CD4-positive, alpha-beta T cell treated with Interleukin-2 at 100 ng/mL for 4 hours (primary cell): ENCODE data around the gene CTNNB1.
"Not testable (repeated sequence)": the region's sequence is repeated elsewhere in the genome, so short reads cannot be mapped to it uniquely, and the experiment has no call there.

Source experiments
- DNase-seq: peaks from one replicate; pipeline ENCODE4 v3.0.0-alpha.2; 2020; ENCODE audit warnings: low spot score

The CTNNB1 gene

GRCh38 chr3:41259449-41260062 is 60.3 kb downstream of the CTNNB1 start:
- DNase-seq: no peak

DNA sequence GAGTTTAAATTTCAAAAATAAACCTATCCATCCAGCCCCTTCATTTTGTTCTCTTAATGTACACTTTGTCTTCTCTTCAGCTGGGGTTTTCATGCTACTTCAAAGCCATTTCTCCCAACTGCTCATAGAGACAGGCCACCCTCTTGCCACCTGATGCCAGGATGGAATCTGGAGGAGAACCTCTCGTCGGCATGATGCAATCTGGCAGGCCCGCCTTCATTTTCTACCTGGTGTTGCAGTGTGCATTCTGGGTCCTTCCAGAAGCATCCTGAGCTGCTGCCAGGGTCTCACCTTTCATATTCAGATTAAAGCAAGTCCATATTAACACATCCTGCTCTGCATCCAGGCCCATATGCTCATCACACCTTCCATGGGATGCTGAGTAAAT is 60.8 kb downstream of the CTNNB1 start:
- no peak for DNase-seq

DNA sequence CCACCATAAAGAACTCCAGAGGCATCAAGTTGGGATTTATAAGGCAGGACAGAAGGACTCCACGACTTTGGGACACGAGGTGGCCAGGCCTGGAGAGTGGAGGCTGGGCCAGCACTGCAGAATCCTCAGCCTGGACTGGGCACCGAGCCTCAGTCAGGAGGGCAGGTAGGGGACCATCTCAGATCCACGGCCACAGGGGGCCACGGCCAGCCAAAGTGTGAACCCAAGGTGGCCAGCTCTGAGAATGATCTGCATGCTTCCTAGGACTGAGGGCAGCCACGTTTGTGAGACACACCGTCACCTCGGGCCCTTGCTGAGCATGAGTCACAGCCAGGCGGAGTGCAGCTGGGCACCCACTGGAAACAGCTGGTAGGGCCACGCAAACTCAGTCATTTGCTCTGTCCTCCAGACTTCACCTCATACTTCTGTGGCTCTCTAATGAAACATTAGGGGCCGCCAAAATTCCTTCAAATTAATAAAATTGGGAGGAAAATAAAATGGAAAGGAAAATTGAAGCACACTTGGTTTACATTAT is 65.8 kb downstream of the CTNNB1 start:
- no peak for DNase-seq

DNA sequence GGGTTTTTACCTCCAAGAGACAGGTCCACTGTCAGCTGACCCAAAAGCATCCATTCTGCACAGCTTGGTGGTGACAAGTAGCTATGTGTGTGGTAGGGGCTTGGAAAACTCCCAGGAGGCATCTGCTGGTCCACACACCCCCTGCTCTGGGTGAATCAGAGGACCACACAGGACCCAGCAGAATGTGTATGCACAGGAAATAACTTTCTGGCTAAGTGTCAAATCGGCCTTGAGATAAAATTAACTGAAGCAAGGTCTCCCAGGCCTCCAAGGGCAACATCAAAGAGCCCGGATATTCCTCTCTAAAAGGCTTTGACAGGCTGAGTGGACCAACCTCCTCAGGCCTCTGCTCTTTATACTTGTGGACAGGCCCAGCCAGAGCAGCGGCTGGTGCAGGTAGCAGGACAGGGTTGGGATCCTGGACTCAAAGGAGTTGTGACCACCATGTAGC is 66.5 kb downstream of the CTNNB1 start:
- DNase-seq: no peak

DNA sequence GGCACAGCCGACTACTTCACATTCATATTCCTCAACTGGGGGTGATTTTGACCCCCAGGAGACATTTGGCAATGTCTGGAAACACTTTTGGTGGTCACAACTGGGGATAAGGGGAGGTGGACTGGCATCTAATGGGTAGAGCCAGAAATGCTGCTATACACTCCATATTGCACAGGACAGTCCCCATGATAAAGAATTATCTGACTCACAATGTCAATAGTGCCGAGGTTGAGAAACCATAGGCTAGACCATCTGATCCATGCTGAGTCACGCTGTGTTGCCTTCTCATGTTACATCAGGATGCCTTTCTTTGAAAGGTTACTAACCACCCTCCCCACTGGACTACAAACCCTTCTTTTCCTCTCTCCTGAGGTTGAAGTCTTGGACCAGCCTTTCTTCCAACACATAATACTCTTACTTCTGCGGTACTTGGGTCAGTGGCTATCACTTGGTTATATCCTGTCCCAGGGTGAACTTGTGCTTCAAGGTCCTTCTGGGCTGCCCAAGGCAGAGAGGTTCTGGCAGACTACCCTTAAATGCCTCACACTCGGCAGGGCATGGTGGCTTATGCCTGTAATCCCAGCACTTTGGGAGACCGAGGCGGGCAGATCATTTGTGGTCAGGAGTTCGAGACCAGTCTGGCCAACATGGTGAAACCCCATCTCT is 68.8 kb downstream of the CTNNB1 start:
- DNase-seq: no peak

- no peak for DNase-seq
These were observed 73.4 kb downstream of the CTNNB1 start for GRCh38 chr3:41272667-41273066.

GRCh38 chr3:41274944-41275668 is 75.8 kb downstream of the CTNNB1 start:
- DNase-seq: no peak

DNA sequence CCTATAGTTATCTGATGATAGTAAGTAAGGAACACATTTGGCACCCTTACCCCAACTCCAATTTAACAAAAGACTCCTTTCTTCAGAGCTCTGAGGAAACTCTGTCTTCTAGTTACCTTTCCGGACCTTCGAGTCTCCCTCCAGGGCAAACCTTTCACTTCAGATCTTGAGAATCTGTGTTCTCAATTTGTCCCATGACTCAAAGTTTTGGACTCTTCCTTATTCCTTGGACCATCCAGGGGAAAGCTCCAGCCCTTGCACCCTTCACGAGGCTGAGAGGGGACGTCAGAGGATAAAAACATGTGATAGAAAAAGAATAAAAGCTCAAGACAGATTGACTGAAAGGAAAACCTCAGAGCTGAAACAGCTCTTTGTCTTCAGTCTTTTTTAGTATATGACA is 76.9 kb downstream of the CTNNB1 start:
- no peak for DNase-seq

- no peak for DNase-seq
These were observed 78.6 kb downstream of the CTNNB1 start for GRCh38 chr3:41277790-41278465.

DNA sequence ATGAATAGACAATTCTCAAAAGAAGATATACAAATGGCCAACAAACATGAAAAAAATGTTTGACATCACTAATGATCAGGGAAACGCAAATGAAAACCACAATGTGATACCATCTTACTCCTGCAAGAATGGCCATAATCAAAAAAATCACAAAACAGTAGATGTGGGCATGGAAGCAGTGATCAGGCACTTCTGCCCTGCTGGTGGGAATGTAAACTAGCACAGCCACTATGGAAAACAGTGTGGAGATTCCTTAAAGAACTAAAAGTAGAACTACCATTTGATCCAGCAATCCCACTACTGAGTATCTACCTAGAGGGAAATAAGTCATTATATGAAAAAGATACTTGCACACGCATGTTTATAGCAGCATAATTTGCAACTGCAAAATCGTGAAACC is 85.6 kb downstream of the CTNNB1 start:
- not testable (repeated sequence) for DNase-seq

DNA sequence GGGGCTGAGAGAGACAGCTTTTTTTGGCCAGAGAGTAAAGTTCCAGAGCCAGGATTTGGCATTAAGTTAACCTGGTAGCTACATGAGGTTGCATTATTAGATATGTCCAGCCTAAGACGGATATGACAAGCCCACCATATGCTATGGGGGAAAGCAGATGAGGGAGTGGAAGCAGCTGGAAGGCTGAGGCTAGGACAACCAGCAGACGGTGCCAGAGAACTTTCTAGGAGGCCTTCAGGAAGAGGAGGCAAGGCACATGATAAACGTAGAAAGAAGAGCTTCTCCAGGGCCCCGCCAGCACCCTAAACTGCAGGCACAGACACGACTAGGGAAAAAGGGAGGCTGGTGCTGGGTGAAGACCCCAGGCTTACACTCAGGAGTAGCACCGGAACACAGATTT is 87.0 kb downstream of the CTNNB1 start:
- no peak for DNase-seq

GRCh38 chr3:41288785-41289184 is 89.5 kb downstream of the CTNNB1 start:
- DNase-seq: no peak
